Measurements from ENCODE around the gene SLC29A4.

DNA sequence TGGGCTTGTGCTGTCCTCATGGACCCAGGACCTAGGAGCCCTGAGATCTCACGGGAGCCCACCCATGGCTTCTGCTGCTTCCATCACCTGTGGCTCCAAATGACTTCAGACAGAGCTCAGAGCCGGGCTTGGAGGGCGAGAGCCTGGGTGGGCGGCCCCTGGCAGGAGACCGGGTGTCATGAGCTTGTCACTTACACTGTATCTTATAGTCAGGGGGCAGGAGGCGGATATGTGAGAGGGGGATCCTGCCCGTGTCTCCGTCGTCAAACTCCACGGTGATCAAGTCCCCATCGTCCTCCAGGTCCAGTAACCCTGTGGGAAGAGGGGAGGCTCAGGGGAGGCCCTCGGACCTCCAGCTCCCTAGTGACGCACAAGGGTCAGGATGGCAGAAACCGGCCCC is 33.0 kb downstream of the SLC29A4 start:
- TF ChIP-seq CTCF (IDR thresholded peaks at IDR 0.05) (no peak), POLR2A (IDR thresholded peaks at IDR 0.05) (no peak)
